GM19025 (cell line): Measurements from ENCODE around the gene MOGAT3.
"Not testable (repeated sequence)": the region's sequence is repeated elsewhere in the genome, so short reads cannot be mapped to it uniquely, and the experiment has no call there.

Experiments
- ATAC-seq: cut with Tn5 transposase; IDR thresholded peaks from one replicate; pipeline ENCODE4 v1.9.1; 2021; ENCODE audit warnings: mild to moderate bottlenecking, low read depth, moderate library complexity; ENCODE audit not compliant: unreplicated experiment

MOGAT3 gene

DNA sequence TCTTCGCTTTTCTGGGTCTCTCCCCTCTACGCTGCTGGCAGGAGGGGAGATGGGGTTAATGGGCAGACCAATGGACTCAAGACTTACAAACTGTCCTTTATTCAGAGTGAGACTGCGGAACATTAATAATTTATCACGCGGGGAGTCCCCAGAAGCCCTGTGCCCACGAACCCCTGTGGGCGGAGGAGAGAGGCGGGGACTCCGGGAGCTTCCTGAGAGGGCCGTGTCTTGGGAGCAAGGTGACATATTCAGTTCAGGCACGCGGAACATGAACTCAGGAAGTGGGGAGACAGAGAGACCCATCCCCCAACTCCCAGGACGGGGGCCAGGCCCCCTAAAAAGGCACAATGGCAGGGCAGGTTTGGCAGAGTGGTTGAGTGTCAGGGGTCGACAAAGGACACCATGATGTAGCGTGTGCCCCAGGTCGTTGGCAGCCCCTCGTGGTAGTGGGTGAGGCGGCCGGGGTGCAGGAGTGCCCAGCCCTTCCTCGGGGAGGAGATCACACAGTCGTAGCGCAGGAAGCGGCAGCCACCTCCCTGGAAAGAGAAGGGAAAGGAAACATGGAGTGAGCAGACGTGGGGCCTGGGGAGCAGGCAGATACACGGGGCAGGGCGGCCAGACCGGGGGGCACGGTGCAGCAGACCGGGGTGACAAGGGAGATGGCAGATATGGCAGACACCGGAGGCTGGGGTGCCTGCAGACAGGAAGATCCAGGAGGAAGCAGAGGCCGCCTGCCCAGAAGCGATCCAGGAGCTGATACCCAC is 5.2 kb upstream of the MOGAT3 start:
- ATAC-seq: no peak

DNA sequence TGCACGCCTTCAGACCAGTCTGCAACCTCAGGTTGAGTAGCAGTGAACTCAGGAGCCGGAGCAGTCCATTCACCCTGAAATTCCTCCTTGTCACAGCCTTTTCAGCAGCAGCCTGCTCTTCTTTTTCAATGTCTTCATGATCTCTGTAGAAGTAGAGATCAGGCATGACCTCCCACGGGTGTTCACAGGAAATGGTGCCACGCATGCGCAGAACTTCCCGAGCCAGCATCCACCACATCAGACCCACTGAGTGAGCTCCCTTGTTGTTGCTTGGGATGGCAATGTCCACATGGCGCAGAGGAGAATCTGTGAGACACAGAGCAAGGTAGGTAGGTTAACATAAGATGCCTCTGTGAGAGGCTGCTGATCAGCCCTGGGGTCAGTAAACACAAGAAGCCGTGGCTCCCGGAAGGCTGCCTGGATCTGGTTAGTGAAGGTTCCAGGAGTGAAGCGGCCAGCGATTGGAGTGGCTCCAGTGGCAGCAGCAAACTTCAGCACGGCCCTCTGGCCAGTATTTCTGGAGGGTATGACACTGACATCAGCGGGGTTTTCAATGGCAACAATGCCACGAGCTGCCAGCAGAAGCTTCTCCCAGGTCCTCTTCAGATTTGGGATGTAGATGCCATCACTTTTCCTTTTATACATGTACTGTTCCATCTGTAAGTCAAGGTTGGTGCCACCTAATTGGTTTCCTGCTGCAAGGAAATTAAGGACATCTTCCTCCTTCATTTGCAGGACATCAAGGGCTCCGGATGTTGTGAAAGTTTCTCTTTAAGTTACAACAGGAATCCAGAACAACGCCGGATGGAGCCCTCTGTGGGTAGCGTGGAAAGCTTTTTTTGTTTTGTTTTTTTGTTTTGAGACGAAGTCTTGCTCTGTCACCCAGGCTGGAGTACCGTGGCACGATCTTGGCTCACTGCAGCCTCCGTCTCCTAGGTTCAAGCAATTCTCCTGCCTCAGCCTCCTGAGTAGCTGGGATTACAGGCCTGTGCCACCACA is 3.2 kb upstream of the MOGAT3 start:
- not testable (repeated sequence) for ATAC-seq

DNA sequence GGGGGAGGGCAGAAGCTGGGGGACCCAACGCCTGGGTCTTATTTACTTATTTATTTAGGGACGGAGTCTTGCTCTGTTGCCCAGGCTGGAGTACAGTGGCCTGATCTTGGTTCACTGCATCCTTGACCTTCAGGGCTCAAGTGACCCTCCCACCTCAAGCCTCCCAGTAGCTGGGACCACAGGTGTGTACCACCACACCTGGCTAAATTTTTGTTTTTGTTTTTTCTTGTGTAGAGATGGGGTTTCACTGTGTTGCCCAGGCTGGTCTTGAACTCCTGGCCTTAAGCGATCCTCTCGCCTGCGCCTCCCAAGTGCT is 1.7 kb upstream of the MOGAT3 start:
- ATAC-seq: no peak

DNA sequence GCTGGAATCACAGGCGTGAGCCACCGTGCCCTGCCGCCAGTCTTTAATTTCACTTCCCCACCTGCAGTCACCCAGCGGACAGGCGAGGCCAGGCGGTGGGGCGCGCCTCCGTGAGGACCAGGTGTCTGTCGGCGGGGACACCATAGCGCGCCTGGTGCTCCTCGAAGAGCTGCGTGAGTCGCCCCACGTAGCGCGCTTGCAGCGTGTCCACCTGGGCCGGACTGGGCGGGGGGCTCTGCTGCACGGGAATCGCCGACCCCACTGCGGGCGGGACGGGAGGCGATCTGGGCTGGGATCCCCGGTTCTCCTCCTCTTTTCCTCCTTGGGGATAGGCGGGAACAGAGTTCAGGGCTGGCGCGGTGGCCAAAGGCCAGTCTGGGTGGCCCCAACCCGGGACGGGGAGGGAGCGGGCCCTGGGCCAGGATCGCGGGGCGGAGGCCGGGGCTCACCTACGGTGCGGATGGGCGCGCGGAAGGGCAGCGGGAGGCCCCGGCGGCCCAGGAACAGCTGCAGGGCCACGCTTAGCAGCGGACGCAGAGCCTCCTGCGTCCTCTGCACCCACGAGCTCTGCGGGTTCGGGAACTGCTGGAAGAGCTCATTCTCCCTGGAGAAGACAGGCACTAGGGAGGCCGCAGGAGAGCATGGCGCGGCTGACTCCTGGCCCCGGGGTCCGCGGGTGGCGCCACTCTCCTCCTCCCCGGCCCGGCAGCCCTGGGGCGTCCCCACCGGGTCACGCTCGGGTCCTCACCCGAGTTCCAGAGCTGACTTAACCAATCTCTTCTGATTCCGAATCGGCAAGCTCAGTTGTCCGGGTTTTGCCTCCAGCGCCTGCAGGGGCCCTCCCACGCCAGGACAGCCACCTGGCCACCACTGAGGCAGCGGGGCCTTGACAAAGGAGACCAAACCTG is 1.1 kb upstream of the MOGAT3 start:
- no peak for ATAC-seq

DNA sequence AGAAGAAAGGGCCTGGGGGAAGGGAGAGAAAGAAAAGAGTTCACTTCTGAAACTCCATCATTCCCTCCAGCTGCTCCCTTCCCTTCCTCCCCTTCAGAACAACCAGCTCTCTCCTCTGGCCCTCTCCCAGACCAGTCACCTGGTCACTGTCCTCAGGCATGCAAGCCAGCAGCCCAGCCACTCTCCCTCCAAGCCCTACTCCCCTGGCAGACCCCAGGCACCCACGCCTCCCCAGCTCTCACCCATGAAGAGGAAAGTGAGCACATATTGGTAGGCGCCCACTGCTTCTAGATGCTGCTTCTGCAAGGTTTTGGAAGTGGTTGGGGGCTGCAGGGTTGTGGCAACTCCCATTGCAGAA is 353 bp downstream of the MOGAT3 start:
- ATAC-seq: no peak

DNA sequence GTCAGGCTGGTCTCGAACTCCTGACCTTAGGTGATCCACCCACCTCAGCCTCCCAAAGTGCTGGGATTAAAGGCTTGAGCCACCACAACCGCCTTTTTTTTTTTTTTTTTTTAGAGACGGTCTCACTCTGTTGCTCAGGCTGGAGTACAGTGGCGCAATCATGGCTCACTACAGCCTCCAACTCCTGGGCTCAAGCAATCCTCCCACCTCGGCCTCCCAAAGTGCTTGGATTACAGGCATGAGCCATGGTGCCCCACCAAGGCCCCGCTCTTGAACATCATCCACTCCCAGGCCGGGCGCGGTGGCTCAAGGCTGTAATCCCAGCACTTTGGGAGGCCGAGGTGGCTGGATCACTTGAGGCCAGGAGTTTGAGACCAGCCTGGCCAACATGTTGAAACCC is 1.3 kb downstream of the MOGAT3 start:
- not testable (repeated sequence) for ATAC-seq

DNA sequence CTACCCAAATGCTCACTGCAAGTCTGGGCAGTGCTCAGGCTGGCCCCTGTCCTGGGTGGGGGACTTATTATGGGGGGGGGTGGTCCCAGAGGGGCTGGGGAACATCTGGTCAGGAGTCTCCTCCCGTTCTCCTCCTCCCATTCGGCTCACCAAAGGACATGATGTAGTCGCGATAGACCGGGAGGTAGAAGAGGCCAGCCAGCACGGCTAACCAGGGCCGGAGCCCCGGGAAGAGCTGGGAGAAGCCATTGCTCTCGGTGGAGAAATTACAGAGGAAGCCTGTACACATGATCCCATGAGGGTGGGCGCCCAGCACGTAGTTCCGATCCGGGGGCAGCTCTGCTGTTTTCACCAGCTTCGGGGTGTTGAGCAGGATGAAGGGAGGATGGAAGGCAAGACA is 2.4 kb downstream of the MOGAT3 start:
- ATAC-seq: no peak

DNA sequence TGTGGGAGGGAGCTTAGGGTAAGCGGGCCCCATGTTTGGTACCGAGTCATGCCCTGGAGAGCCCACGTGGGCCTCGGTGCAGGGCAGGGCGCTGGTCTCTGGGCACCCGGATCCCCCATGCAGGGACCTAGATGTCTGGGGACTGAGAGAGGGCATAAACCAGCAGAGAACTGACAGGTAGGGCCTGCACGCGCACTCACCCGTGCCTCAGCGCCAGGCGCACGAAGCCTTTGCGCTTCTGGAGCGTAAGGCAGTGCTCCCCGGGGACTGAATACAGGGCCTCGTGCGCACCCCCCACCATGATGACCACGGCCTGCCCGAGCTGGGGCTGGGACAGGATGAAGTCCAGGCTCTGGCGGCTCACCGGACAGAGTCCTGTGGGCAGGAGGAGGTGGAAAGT is 2.8 kb downstream of the MOGAT3 start:
- no peak for ATAC-seq

DNA sequence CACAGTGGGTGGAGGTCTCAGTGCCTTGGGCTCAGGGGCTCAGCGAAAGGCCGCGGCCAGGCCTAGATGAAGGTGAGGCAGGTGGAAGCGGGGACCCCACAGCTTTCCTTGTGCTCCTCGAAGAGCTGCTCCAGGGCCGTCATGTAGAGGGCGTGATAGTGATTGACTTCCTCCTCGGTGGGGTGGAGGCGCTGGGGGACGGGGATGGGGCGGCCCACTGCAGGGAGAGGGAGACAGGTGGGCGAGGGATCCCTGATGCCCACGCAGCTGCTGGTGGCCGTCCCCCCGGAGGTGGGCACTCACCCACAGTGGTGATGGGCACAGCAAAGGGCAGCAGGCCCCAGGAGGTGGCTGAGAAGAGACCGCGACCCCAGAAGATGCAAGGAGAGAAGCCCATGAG is 5.0 kb downstream of the MOGAT3 start:
- no peak for ATAC-seq

DNA sequence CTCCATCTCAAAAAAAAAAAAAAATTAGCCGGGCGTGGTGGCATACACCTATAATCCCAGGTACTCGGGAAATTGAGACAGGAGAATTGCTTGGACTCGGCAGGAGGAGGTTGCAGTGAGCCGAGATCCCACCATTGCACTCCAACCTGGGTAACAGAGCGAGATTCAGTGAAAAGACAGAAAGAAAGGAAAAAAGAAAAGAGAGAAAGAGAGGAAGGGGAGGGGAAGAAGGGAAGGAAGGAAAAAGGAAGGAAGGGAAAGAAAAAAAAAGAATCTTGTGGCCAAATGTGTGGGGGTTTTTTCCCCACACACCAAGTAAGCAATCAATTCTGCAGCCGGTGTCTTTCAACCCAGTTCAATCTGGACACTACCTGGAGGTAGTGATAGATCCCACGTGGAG is 11.7 kb downstream of the MOGAT3 start:
- ATAC-seq: no peak

DNA sequence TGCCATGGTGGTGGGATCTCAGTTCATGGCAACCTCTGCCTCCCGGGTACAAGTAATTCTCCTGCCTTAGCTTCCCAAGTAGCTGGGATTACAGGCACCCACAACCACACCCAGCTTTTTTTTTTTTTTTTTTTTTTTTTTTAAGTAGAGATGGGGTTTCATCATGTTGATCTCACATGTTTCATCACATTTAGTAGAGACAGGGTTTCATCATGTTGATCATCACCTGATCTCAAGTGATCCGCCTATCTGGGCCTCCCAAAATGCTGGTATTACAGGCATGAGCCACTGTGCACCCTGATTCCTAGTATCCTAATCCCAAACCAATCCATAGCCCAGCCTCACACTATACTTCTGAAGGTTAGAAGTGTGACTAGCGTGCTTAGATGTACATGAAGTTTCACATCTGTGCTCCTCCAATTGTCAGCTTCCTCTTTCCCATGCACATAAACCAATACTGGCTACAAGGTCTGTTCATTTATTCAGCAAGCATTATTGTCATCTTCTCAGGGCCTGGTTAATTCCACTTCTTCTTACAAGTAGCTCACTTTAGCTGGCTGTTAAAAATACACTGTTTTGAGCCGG is 13.9 kb downstream of the MOGAT3 start:
- no peak for ATAC-seq

DNA sequence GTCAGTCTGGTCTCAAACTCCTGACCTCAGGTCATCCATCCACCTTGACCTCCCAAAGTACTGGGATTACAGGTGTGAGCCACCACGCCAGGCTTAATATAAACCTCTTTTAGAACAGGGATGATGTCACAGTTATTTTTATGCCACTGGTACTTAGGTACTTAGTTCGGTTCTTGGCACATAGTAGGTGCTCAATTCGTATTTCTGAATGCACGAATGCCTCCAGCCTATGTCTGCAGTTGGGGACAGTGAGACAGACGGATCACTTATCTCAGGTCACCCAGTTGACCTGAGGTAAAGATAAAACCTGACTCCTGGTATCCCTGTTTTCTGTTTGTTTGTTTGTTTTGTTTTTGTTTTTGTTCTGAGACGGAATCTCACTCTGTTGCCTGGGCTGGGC is 14.6 kb downstream of the MOGAT3 start:
- ATAC-seq: no peak

DNA sequence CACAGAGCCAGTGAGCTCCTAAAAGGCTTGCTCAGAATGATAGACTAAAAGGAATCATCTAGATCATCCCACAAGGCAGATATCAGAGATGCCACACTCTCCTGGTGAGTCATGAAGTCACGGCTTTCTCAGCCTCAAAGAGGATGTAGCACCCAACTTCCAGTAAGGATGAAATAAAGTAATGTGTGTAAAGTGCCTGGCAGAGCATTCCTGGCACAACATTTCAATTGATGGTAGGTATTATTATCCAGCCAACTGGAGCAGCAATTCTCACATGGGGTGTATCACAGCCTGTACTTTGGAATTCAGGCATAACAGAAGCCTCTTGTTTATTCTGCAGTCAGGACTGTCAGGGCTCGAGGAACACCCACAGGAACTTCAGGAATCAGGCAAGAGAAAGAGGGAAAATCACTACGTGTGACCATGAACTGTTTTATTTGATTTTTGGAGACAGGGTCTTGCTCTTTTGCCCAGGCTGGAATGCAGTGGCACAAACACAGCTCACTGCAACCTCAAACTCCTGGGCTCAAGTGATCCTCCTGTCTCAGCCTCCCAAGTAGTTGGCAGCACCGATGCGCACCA is 15.5 kb downstream of the MOGAT3 start:
- ATAC-seq: no peak

DNA sequence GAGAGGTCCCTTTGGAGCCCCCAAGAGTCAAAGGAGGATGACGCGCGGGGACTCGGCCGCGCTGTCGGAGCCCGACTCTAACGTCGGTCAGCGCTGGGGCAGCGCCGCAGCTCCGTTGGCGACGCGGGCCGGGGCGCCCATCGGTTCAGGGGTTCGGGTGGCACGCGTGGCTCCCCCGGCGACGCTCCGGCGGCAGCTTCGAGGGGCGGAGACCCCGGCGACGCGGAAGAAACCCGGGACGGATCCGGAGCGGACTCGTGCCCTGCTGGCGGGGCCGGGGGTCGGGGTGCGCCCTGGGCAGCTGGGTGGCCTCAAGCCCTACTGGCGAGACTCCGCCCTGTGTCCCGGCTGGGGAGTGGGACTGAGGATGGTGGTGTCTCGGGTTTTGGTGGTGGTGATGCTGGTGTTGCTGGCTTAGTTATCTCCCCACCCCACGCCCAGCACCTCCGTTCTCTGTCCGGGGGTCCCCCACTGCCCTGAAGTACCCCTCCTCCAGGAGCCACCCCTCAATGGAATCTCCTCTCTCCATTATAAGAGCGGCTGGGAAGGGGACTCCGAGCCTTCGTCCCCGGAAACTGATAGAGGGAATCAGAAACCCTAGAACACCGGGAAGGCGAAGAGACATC is 20.6 kb downstream of the MOGAT3 start, which contains the start of gene NAT16:
Gene NAT16, minus strand, starts transcription at position 164 of the 626 bp plus-strand sequence. CDS start 5,486 bp downstream, outside the sequence.
- ATAC-seq: no peak

DNA sequence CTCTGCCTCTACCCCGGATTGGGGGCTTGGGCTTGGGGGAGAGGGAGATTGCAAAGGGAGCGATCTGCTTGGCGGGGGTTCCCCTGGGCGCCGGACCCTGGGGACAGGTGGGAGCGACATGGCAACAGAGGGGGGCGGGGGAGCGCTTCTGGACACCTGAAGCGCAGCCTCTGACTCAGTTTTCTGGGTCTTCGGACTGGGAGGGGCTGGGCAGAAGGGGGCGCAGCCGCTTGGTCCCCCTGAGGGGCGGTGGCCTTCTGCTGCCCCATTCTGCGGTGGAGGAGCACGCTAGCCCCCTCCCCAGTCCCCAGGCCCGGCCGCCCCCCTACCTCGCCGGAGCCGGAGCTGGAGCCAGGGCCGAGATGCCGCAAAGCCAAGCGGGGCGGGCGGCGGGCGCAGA is 21.1 kb downstream of the MOGAT3 start:
- ATAC-seq: no peak

DNA sequence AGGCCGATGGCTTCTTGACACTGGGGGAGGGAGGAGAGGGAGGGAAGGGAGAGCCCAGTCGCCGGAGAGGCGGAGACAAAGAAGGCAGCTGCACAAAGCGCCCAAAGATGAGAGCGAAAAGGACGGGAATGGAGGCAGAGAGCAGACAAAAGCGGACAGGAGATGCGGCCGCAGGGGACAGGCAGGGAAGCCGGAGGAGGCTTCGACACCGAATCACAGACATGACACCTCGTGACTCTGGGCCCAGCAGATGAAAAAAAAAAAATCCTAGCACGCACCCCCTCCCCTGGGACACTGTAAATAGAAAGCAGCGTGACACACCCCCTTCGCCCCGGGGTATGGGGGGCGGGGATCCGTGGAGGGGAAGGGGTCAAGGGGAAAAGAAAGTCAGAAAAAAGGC is 21.7 kb downstream of the MOGAT3 start:
- ATAC-seq: no peak

DNA sequence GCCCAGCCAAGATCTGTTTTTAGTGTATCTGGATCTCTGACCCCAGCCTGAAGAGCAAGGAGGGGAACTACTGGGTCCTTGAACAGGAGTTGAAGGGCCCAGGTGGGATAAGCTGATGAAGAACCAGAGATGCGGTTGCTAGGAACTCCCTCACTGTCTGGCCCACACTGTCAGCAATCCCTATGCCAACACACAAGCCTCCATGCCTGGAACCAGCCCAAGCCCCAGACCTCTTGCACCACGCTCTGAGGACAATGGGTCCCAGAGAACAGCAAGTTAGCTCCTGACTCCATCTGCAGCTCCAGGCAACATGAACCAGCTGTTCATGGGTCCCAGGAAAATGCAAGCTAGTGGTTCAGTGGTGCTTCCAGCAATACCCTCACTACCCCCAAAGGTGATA is 23.2 kb downstream of the MOGAT3 start:
- no peak for ATAC-seq

DNA sequence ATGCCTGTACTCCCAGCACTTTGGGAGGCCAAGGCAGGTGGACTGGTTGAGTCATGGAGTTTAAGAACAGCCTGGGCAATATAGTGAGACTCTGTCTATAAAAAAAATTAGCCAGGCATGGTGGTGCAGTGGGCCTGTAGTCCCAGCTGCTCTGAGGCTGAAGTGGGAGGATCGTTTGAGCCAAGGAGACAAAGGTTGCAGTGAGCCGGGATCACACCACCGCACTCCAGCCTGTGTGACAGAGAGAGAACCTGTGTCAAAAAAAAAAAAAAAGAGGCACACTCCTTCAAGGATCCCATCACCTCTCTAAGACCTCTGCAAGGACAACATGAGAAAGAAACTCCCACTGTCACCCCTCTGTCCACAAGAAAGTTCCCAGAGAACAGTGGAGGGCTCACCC is 25.2 kb downstream of the MOGAT3 start:
- no peak for ATAC-seq

DNA sequence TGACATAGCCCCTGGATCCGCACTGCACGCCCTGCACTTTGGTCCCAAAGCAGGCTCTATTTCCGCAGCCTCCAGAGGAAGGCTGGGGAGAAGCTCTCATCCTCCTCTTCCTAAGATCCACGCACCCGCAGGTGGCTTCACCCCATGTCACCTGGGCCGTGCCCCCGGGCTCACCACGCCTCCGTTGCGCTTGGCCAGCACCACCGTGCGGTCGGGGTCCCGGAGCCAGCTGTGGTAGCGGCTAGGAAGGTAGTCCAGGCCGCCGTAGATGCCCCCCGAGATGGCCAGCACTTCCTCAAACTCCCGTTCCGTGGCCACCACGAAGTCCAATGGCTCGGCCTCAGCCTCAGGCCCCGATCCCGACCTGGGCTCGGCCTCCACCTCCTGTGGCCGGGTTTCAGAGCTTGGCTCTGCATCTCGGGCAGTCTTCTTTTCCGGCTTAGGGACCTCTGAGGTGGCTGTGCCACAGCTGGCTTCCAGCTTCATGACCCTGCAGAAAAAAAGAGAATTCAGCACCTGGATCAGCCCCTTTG is 26.4 kb downstream of the MOGAT3 start:
- no peak for ATAC-seq
